Subcutaneous adipose tissue (tissue), 4 donors: ENCODE results near the gene ANGPT4. TPM values are rescaled to one million over a fixed set of nuclear protein-coding genes. Genes with fewer than 3 reads are reported as not detected.

ENCODE experiments used
- CTCF ChIP-seq: fragments of 450-650 bp; IDR thresholded peaks from one replicate; pipeline ENCODE4 v1.5.1; 2016; ENCODE audit warnings: low read depth, mild to moderate bottlenecking, control low read depth, antibody characterized with exemption, moderate library complexity
- total RNA-seq, 4 donors: library from RNA; depleted of rRNA; stranded (reverse); fragments of >200 nt; gene quantifications; one replicate each; pipeline ENCODE4 v1.1.0, GENCODE V29; 2016

The ANGPT4 gene
- total RNA-seq, 4 donors from 2014 or later: 2.3 to 106 (median 8.7) TPM

DNA sequence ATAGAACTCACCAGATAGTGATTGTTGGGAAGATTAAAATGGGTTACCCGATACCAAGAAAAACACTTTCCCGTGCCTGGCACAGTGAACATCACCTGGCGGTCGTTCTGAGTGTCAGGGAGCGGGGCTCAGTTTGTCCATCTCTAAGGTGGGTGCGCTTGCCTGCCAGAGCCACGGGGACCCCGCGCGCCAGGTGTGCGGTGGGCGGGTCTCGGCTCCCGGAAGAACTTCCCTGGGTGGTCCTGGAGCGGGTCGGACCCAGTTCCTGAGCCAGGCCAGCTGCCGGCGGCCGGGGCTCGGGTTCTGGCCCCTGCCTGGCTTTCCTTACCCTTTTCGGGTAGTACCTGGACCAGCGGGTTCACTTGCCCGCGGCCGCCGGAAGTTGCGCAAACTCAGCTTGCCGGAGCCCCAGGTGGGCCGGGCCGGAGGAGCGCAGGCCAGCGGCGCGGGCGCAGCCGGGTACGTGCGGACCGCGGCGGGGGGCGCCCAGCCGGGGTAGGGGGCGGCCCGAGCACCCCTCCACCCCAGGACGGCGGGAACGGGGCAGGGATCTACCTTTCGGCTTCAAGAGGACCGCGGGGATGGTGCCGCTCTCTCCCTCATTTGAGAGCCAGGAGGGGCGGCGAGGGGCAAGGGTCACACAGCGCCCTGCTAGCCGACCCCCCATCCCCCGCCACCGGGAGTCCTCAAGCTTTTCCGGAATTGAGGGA is 75.1 kb downstream of the ANGPT4 start:
- TF ChIP-seq CTCF: no peak

DNA sequence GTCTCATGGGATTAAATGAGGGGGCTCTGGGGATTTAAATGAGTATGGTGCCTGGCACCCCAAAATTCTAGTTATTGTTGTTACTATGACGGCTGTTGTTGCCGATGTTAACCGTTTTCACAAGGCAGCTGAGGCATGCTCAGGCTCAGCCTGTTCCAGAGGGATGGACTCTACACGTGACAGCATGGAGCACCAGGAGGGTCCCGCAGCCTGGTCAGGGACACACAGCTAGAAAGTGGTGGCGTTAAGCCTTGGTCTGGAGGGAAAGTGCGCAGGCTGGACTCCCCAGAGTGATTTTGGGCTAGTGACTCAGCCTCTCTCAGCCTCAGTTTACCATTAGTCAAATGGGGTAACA is 75.7 kb downstream of the ANGPT4 start:
- no peak for TF ChIP-seq CTCF

DNA sequence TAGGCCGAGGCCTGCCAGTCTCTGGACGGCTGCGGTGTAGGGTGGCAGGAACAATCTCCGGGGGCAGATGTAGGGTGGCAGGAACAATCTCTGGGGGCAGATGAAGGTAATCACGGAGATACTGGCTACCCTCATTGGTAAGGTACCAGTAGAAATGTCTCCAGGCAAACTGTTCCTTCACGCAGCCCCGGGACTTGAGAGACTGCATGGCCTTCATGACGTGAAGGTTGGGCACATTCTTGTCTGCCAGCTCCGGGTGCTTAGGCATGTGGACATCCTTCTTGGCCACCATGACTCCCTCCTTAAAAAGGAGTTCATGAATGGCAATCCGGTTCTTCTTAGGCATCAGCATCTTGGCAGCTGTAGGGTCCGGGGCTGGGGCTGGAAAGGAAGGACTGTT is 76.5 kb downstream of the ANGPT4 start:
- no peak for TF ChIP-seq CTCF

GRCh38 chr20:839015-839414 is 77.1 kb downstream of the ANGPT4 start:
- no peak for TF ChIP-seq CTCF

DNA sequence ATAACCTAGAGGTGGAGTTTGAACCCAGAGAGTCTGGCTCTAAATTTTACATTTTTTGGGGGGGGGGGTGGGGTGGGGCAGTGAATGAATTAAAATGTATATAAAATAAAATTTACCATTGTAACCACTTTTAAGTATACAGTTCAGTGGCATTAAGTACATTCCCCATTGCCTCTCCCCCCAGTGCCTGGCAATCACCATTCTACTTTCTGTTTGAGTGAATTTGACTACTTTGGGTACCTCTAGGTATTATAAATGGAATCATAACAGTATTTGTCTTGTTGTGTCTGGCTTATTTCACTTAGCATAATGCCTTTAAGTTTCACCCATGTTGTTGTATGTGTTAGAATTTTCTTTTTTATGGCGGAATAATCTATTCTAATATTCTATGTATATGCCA is 79.9 kb downstream of the ANGPT4 start:
- no peak for TF ChIP-seq CTCF

DNA sequence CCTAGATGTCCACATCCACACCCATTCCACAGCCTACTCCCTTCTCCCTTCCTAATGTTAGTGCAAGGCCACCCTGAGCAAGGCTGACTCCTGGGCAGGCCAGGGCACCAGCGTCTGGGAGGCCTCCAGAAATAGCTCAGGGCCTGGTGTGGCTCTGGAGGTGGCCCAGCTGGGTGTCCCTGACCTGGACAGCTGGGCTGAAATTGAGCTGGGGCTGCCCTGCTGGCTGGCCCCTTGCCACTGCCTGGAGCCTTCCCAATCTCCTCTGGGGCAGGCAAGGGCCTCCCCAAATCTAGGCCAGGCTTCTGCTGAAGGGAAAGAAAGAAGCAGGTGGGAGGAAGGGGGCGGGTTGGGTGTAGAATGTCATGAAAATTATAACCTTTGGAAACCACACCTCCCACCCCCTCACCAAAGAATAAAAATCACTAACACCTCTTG is 80.5 kb downstream of the ANGPT4 start:
- TF ChIP-seq CTCF: no peak

DNA sequence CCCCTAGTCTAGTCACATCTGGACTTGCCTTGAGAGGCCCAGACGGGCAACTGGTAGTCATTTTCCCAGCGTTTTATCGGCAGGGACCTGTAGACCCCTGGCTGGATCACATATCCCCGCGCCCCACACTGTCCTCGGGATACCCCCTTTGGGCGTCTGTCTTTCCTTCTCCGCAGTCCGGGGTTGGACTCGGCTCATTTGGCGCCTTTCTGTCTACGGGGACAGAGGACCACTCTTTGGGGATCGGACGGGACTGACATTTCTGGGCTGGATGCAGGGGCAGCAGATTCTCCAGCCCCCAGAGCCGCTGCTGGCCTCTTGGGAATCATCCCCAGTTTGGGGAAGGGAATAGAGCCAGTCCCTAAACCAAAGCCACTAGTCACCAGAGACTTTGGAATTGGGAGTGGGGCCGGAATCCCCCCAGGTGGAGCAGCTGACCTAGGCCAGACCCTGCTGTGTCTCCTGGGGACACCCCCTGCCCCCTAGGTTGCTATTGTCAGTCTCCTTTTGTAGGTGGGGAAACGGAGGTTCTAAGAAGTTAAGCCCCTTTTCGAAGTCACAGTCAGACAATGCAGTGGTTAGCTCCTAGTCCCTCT is 81.9 kb downstream of the ANGPT4 start:
- TF ChIP-seq CTCF: no peak
